Measurements from ENCODE around the gene CPN1.
"Not testable (repeated sequence)": the region's sequence is repeated elsewhere in the genome, so short reads cannot be mapped to it uniquely, and the experiment has no call there.

Gene CPN1

DNA sequence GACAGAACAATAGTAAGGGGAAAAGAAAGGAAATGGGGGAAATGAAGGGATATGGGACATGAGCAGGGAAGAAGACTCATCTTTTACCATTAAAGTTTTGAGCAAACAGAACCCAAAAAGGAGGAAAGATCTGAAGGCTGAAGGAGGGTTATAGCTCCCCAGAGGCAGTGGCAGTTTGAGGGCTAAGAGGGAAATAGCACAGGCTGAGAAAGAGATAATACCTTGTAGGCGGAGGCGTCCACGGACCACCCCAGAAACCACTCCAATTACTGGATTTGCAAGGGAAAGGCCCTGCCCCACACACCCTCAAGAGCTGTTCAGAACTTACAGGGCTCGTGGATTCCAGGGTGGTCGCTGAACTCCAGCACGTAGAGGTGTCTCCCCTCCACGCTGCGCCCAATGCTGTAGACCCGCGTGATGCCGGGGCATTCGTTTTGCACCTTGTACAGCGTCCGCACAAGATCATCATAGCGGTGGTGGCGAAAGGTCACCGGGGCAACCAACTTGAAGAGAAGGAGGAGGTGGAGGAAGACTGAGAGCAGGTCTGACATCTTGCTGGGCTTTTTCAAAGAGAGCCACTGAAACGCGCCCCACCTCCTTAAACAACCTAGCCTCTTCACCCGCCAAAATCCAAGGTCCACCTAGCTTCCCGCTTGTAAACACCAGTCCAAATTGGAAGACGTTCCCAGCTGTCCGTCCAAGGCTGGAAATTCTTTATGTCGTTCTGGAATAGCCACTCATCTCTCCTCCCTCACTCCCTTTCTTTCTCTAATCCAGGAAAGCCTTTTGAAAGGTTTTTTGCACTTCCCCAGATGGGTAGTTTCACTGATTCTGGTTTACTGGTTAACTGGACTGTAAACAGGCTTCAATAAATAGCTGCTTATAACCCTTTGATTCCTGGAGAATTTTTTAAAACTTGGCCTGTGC lies at the start of gene CPN1:
Gene CPN1 (minus strand): TSS at position 795 of the 927 bp plus-strand sequence. CDS start 244 bp downstream, at position 551.
- no peak for DNase-seq (ENCODE audit: extremely low read depth in 1 of 2, low read depth in 1 of 2)

GRCh38 chr10:100130831-100131230 lies 49.2 kb upstream of the CPN1 start:
- DNase-seq (ENCODE audit: extremely low read depth in 1 of 2, low read depth in 1 of 2), result no peak

GRCh38 chr10:100129424-100129823 lies 47.8 kb upstream of the CPN1 start:
- DNase-seq (ENCODE audit: extremely low read depth in 1 of 2, low read depth in 1 of 2), result no peak

DNA sequence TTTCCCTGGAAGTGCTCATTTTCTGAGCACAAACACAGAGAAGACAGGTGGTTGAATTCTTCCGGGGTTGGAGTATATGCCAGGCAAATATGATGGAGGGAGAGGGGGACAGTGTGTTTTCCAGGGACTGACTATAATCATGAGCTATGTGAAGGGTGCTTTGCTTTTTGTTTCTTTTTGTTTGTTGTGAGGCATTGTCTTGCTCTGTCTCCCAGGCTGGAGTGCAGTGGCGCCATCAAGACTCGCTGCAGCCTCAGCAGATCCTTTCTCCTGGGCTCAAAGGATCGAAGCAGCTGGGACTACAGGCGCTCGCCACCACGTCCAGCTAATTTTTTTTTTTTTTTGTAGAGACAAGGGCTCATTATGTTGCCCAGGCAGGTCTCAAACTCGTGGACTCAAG lies 47.3 kb upstream of the CPN1 start:
- DNase-seq (ENCODE audit: extremely low read depth in 1 of 2, low read depth in 1 of 2), result no peak

DNA sequence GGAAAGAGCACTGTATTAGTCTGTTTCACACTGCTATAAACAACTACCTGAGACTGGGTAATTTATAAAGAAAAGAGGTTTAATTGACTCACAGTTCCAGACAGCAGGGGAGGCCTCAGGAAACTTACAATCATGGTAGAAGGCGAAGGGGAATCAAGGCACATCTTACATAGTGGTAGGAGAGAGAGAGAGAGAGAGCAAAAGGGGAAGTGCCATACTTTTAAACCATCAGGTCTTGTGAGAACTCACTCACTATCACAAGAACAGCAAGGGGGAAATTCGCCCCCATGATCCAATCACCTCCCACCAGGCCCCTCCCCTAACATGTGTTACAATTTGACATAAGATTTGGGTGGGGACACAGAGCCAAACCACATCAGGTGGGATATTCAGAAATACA lies 43.7 kb upstream of the CPN1 start:
- DNase-seq (ENCODE audit: extremely low read depth in 1 of 2, low read depth in 1 of 2), result not testable (repeated sequence)

DNA sequence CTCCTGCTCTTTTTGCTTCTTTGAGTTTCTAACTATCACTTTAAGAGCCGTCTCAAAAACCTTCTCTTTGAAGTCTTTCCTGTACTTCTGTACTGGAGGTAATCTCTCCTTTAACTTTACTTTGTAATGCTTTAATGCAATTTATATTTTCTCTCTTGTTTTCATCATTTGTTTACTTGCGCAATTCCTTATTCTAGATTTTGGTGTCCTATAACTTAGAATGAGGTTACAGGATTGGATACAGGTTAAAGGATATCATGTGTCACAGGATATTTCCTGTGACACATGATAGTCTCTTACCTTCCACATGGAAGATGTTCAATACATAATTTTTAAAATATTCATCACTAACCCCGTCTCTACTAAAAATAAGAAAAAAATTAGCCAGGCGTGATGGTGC lies 42.4 kb upstream of the CPN1 start:
- DNase-seq (ENCODE audit: extremely low read depth in 1 of 2, low read depth in 1 of 2), result no peak

GRCh38 chr10:100122780-100123179 lies 41.1 kb upstream of the CPN1 start:
- no peak for DNase-seq (ENCODE audit: extremely low read depth in 1 of 2, low read depth in 1 of 2)

DNA sequence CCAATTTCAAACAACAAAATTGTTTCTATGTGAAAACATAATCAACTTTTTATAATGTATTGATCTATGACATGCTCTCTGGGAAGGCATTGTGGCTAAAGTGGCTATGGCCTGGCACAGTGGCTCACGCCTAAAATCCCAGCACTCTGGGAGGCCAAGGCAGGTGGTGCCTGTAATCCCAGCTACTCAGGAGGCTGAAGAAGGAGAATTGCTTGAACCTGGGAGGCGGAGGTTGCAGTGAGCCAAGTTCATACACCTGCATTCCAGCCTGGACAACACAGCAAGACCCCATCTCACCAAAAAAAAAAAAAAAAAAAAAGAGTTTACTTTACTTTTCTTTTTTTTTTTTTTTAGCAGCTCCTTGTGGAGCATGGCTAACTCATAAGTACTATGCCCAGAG lies 38.9 kb upstream of the CPN1 start:
- no peak for DNase-seq (ENCODE audit: extremely low read depth in 1 of 2, low read depth in 1 of 2)

DNA sequence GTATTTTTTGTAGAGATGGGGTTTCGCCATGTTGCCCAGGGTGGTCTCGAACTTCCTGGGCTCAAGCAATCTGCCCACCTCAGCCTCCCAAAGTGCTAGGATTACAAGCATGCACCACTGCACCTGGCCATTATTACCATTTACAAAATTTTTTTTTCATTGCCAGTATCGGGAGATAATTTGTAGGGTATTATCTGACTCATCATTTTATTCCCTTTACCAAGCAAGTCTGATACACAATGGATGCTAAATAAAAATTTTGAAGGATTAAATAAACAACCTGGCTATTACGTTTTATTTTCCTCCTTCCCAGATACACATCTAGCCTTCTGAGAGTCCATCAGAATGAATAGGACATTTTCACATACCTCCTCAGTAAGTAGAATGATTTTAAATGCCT lies 38.1 kb upstream of the CPN1 start:
- no peak for DNase-seq (ENCODE audit: extremely low read depth in 1 of 2, low read depth in 1 of 2)

GRCh38 chr10:100114976-100115770 lies 33.5 kb upstream of the CPN1 start:
- no peak for DNase-seq (ENCODE audit: extremely low read depth in 1 of 2, low read depth in 1 of 2)

DNA sequence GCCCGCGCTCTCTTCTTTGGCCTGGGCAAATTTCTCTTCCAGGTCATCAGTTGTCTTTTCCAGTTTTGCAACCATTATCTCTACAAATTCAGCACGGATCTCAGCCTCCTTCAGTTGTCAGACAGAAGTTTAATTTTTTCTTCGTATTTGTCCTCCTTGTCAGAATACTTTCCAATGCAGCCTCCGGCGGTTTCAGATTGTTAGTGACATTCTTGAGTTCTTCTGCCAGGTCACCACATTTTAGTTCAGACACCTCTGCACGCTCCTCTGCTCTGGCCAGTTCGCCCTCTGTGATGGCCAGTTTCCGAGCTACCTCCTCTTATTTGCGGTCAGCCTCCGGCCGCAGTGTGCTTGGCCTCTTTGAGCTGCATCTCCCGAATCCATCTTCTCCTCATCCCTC lies 32.8 kb upstream of the CPN1 start:
- DNase-seq (ENCODE audit: extremely low read depth in 1 of 2, low read depth in 1 of 2), result no peak

GRCh38 chr10:100109670-100110069 lies 28.0 kb upstream of the CPN1 start:
- DNase-seq (ENCODE audit: extremely low read depth in 1 of 2, low read depth in 1 of 2), result no peak

DNA sequence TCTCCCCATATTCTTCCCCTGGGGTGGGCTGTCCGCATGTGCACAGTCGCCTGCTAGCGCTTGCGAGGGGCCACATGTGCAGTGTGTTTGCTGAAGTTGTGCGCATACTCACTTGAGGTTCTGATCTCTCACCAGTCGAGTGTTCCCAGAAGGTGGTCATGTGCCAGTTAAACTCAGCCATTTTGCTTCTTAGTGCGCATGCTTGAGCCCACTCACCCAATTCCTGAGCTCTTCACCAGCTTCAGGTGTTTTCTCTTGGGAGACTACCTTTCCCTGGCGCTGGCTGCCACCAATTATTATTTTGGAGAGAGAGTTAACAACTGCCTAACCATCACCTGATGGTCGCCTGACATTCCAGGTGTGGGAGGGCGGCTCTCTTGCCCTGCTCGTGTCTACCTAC lies 25.2 kb upstream of the CPN1 start:
- no peak for DNase-seq (ENCODE audit: extremely low read depth in 1 of 2, low read depth in 1 of 2)

- no peak for DNase-seq (ENCODE audit: extremely low read depth in 1 of 2, low read depth in 1 of 2)
These were observed 22.6 kb upstream of the CPN1 start for GRCh38 chr10:100104300-100104699.

DNA sequence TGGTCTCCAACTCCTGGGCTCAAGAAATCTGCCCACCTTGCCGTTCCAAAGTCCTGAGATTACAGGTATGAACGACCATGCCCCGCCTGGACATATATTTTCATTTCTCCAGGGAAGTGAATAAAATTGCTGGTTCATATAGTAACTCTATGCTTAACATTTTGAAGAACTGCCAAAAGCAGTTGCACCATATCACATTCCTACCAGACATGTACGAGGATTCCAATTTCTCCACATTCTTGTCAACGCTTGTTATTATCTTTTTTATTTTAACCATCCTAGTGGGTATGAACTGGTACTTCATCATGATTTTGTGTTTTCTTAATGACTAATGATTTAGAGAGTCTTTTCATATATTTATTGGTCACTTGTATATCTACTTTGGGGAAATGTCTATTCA lies 21.9 kb upstream of the CPN1 start:
- DNase-seq (ENCODE audit: extremely low read depth in 1 of 2, low read depth in 1 of 2), result no peak

DNA sequence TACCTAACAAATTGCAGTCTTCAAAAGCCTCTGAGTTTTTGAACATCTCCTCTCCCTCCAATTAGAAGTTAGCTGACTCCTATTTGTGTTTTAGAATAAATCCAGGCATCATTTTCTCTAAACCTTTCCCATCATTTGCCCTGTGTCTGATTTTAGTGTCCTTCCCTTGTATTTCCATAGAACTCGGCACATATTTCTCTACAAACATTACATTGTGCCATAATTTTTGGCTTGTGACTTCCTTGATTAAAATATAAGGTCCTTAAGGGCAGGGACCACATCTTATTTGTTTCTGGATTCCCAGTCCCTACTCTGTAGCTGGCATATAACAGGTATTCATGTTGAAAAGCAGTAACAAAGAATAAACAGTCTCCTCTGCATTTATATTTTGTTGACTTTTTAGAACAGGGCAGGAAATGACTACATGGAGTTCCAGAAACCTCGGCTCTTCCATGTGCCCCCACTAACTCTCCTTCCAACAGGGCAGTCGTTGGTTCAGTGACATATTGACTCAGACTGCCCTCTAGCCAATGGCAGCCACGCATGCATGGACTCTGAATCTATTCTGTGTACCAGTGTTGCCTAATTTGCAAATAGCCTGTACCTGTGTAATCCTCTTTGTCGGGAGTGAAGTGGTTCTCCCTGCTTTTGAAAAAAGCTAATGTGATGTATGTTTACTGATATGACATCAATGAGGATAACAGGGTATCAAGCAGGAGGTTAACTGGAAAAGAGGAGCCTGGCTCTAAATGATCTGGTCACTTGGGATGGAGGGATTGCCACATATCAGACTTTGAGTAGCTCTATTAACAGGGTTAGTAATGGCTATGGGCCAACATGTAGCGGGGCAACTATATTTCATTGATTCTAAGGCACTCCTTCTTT lies 19.8 kb upstream of the CPN1 start:
- no peak for DNase-seq (ENCODE audit: extremely low read depth in 1 of 2, low read depth in 1 of 2)

GRCh38 chr10:100100651-100101184 lies 19.0 kb upstream of the CPN1 start:
- DNase-seq (ENCODE audit: extremely low read depth in 1 of 2, low read depth in 1 of 2), result no peak

DNA sequence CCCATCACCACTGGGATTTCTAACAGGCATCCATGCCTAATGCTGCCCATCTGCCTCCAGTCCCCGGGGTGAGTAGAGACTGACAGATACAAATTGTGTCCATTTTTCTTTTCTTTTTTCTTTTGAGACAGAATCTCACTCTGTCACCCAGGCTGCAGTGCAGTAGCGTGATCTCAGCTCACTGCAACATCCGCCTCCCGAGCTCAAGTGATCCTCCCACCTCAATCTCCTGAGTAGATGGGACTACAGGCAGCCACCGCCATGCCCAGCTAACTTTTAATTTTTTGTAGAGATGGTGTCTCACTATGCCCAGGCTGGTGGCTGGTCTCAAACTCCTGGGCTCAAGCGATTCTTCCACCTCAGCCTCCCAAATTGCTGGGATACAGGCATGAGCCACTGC lies 7.6 kb upstream of the CPN1 start:
- DNase-seq (ENCODE audit: extremely low read depth in 1 of 2, low read depth in 1 of 2), result no peak

GRCh38 chr10:100086708-100087107 lies 5.0 kb upstream of the CPN1 start:
- not testable (repeated sequence) for DNase-seq (ENCODE audit: extremely low read depth in 1 of 2, low read depth in 1 of 2)

GRCh38 chr10:100085596-100085995 lies 3.9 kb upstream of the CPN1 start:
- DNase-seq (ENCODE audit: extremely low read depth in 1 of 2, low read depth in 1 of 2), result no peak

DNA sequence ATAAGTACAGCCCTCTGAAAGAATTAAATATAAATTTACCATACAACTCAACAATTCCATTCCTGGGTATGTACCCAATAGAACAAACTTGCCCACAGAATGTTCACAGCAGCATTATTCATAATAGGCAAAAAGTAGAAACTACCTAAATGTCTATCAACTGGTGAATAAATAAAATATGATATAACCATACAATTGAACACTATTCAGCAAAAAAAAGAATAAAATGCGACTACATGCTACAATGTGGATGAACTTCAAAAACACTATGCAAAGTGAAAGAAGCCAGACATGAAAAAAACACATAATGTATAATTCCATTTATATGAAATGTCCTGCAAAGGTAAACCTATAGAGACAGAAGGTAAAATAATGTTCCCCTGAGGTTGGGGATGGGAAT lies 2.0 kb upstream of the CPN1 start:
- no peak for DNase-seq (ENCODE audit: extremely low read depth in 1 of 2, low read depth in 1 of 2)

Data from activated CD8-positive, alpha-beta memory T cell treated with anti-CD3 and anti-CD28 coated beads for 1 hour (primary cell).